NOMO-1 (cell line): ENCODE results near the gene DSE.
A peak's percentile ranks its signal among the peaks of the same experiment; 100 is the strongest.

Source experiments
- DNase-seq, 2 experiments: peaks; one replicate each; lab custom pipeline; 2025; ENCODE audit not compliant: unreplicated experiment in 2 of 2; lab: John Stamatoyannopoulos, UW

The DSE gene

DNA sequence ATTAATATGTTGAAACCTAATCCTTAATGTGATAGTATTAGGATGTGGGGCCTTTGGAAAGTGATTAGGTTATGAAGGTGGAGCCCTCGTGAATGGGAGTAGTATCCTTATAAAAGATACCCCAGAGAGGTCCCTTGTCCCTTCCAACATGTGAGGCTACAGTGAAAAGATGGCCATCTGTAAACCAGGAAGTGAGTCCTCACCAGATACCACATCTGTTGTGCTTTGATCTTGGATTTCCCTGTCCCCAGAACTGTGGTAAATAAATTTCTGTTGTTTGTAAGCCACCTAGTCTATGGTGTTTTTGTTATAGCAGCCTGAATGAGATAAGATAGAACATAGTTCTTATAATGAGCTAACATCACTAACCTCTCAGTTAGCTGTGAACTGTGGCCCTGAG lies 73.8 kb downstream of the DSE start:
- no peak for DNase-seq

DNA sequence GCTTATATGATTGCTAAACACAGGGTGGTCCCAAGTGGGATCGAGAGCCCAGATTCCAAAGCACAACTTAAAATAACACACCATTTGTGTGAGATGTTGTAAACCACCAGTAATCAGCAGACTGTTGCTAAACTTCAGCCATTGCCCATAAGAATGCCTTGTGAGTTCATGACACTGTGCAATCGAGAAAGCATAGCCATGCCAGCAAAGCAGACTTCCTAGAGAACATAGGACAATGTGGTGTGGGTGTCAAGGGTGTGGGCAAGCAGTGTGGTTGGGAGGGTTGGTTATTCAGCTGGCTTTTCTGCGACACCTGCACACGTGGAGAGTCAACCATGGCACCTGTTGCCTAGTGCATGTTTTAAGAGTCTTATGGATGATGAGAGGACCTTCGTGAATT lies 74.4 kb downstream of the DSE start:
- DNase-seq: no peak

DNA sequence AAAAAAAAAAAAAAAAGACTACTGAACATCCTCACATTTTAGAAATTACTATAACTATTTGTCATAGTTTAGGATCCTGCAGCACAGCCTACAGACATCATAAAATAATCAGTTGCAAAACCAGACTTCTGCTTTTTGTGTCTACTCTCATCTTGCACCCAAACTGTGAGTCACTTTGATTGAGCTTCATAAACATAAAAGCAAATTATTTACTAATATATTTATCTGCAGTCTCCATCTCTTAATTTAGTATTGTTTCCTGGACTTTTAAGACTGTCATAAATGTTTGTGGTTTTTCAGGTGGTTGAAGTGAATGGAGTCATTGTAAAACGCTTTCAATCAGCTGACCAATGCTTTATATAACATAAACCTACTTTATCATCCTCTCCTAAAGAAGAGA lies 75.7 kb downstream of the DSE start:
- DNase-seq: peak; percentile 56 to 90

DNA sequence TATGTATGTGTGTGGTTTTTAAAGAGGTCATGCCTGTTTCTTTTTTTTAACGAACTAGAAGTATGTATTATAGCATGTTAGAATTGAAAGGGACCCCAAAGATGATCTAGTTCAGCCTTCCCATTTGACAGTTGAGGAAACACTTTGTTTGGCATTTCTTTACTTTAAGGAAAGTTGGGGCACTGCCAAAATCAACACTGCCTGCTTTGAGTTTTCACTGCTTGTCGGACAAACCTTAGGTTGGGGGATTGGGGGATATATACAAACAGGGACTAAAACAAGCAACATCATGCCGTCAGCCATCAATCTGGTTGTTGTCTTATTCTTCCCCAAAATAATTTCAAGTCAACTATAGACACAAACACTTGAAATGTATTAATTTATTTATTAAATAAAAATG lies 76.3 kb downstream of the DSE start:
- no peak for DNase-seq

DNA sequence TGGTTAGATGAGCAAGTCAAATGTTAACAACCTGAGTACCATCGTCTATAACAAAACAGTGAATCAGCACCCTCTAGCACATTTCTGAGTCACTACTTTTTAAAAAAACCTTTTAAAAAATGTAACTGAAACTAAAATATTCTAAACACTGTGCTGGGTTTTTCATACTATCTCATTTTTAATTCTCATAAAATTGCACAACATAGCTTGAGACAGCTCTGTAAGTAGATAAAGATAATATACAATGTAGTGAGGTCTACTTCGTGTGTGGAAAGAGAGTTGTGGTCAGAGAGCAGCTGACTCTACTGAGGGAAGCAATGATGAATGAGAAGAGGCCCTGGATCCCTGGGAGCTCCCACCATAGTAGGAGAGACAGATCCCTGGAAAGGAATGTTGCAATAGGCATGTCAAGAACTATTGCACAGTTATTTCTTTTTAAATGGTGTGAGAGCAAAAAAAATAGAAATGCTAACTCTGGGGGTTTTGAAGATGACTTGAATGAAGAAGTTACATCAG lies 76.8 kb downstream of the DSE start:
- DNase-seq: peak; percentile 49 to 86

DNA sequence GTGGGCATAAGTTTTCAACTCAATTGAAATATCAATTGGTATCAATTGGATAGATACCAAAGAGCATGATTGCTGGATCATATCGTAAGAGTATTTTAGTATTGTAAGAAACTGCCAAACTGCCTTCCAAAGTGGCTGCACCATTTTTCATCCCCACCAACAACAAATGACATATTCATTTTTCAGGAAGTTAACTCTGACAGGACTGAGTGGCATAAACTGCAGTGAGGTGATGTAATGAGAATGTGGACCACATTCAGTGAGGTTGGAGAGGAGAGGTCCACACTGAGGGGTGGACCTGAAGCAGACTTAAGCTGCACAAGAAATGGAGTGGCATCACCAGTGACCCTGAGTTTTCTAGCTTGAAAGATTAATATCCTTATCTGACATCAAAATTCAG lies 78.8 kb downstream of the DSE start:
- no peak for DNase-seq

DNA sequence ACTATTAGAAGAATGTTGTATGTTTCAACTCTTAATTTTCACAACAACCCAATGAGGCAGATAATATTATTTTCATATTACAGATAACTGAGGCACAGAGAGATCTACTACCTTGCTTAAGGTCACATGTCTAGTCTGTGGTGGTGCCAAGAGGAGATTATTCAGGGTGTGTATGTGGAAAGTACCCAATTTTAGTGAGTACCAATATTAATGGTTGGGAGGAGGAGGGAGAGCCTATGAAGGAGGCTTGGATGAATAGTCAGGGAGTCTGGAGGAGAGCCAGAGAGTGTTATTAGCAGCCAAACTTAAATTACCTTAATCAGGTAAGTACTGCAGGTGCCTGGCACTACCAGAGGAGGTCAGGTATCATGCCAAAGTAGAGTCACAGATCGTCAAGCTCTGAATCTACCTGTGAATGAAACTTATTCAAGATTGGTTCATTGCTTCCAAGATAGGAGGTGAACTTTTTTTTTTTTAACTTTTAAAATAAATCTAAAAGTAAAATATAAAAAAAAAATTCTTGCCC lies 79.5 kb downstream of the DSE start:
- no peak for DNase-seq

DNA sequence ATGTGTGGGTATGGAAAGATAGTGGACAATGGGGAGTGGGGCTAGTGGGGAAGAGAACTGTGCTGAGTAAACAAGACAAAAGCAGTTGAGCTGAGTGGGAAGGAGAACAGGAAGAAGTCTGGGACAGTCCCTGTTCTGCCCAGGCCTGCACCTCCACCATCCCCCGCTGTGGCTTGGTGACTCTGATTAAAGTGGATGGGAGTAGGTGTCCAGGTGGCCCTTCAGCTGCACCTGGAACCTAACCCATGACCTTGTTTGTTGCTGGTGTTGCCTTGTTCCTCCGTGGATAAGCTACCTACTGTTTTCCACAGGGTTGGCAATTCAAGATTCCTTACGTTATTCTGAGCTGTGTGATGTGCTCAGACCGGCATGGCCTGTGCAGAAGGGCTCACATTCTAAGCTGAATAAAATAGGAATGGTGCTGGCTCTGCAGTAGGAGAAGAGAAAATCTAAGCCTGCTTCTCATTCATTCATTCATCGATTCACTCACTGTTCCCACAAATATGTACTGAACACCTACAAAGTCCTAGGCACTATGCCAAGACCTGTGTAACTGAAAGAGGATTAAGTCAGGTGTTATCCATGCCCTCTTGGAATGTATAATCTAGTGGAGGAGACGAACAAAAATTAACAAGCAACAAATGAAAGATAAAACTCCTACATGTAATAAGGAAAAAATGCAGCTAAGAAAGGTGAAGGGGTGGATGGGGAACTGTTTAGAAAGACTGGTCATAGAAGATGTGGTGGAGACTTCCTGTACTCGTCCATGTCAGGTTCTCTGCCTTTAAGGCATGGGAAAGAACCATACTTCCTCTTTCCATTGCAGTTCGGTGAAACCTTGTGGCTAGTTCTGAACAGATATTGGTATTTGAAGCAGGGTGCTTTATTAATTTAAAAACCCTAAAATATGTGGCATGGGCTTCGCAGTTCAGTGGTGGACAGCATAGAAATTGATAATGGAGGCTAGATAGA lies 80.3 kb downstream of the DSE start:
- peak; percentile 43 to 91 for DNase-seq

DNA sequence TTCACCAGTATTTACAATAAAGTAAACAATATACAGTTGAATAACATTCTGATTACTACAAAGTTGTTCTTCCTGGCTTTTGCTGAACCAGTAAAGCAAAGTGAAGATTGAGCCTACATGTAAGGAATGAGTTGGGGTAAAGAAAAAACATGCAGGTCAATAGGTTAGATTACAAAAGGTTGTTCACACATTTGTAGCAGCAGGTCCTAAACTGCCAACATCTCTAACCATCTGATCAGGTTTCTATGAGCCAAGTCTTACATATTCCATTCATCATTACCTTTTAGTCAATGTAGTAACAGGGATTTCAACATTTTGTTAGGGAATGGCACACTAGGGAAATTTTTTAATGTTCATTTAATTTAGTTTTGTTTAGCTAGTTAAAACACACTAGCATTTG lies 81.2 kb downstream of the DSE start:
- DNase-seq: no peak

DNA sequence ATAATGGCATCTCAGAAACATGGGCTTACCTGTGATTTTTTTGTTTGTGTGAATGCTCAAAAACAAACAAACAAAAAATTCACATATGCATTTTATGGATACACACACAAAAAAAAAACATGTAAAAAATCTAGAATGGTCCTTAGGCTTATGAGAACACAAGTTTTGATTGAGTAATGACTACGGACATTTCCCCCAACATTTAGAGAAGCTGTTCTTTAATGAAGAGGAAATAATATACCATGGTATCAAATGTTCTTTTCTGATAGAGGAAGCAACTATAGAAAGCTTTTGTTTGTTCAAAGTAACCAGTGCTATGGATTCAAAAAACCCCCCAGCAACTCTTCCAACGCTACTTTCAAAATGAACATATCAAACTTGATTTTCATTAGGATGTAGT lies 81.8 kb downstream of the DSE start:
- no peak for DNase-seq

DNA sequence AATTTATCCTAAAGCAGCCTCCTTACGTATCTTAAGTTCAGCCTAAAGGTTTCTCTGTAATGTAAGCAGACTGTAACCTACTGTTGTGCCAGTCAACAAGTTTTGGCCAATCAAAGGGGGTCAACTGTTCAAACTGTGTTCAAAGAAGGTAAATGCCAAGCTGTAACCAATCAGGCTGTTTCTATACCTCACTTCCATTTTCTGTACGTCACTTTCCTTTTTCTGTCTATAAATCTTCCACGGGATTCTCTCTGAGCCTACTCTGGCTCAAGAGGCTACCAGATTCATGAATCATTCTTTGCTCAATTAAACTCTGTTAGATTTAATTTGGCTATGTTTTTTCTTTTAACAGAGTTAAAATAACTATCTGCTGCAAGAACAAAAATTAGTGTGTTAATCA lies 85.4 kb downstream of the DSE start:
- no peak for DNase-seq

DNA sequence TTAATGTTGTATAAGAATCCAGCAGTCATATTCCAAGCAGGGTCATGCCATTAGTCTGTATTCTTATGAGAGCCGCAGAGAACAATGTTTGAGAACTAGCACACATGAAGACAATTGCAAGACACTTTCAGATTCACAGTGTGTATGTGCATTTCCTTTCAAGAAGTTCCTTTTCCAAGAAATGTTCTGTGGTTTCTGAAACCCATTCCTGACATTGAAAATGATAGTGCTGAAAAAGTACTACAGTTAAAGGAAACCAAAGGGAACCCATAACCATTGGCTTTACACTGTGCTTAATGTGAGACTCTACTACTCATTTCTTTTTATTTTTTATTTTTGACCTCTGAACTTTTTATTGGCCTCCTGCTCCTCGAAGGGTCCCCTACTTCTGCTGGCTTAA lies 86.2 kb downstream of the DSE start:
- no peak for DNase-seq

DNA sequence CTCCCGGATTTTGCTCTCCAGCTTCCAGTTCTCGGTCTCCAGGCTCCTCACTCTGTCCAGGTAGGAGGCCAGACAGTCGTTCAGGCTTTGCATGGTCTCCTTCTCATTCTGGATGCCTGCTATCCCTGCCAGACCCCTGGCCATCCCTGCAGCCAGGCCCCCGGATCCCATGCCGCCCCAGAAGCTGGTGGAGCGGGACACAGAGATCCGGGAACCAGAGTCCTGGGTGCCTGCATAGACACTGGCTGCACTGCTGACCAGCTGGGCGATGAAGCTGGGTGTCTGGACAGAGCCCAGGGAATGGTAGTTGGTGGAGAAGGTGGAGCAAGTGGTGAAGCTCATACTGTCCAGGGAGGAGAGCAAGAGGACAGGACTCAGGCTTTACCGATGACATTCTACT lies 87.5 kb downstream of the DSE start:
- no peak for DNase-seq

DNA sequence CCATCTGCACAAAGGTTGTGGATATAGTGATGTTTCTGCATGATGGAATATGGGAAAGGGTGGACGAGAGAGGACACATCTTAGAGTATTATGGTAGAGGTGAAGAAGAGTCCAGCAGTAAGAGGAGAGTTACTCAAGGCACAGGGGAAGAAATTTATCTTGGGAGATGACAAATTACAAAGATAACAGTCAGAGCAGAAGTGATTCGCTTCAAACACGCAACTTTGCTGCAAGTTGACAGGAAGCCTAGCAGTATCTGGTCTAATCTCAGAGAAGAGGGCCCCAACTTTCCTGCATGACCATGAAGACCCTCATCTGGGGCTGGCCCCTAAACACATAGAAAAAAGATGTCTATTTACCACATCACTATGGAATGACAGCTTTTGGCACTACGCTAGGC lies 89.2 kb downstream of the DSE start:
- no peak for DNase-seq

DNA sequence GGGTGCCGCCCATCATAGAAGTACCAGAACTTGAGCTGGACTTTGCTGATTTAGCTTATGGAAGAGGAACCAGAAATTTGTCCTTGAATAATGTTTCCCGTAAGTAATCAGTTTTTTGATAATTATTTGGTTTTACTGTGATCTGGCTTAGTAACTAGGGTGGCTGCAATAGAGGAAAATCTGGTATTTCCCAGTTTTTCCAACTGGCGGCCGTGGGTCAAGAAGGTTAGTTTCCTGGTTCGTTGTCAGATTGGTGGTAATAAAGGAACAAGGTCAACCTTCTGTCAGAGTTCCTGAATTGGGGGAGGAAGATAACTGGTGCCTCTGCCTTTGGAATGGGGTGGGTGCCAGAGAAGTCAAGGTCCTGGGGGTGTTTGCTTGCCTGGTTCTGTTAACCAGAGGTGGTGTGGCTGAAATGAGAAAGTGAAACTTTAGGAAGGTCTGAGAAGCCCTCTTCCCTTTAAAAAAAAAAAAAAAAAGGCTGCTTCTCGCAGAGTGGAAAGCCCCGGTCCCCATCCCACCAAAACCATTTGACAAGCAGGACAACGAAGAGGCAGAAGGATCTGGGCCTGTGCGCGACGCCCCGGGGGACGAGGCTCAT lies 90.7 kb downstream of the DSE start, which contains the start of gene CALHM6:
Gene CALHM6, plus strand, starts transcription at position 45 of the 601 bp plus-strand sequence. Its CDS starts 555 bp downstream, at position 600.
- DNase-seq: no peak

DNA sequence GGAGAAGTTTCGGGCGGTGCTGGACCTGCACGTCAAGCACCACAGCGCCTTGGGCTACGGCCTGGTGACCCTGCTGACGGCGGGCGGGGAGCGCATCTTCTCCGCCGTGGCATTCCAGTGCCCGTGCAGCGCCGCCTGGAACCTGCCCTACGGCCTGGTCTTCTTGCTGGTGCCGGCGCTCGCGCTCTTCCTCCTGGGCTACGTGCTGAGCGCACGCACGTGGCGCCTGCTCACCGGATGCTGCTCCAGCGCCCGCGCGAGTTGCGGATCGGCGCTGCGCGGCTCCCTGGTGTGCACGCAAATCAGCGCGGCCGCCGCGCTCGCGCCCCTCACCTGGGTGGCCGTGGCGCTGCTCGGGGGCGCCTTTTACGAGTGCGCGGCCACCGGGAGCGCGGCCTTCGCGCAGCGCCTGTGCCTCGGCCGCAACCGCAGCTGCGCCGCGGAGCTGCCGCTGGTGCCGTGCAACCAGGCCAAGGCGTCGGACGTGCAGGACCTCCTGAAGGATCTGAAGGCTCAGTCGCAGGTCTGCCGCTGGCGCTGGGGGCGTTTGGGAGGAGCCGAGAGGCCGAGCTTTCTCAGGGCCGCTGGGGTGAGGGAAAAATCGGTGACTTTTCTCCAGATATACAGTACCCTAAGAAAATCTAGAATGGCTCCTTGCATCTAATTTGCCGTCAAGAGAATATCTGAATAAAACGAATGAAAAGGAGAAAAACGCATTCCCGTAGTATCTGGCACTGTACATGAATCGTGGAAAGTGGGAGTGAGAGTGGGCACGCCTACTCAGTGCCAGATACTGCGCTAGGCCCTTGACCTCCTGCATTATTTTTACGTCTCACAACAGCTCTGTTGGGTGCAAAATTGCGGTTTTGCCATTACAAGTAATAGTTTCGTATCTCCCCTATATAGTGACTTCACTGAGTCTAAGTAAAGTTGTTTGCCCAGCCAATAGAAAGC lies 91.5 kb downstream of the DSE start:
- peak; percentile 45 to 63 for DNase-seq

DNA sequence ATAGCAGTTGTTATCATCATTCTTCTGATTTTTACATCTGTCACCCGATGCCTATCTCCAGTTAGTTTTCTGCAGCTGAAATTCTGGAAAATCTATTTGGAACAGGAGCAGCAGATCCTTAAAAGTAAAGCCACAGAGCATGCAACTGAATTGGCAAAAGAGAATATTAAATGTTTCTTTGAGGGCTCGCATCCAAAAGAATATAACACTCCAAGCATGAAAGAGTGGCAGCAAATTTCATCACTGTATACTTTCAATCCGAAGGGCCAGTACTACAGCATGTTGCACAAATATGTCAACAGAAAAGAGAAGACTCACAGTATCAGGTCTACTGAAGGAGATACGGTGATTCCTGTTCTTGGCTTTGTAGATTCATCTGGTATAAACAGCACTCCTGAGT lies 92.6 kb downstream of the DSE start:
- DNase-seq: no peak

DNA sequence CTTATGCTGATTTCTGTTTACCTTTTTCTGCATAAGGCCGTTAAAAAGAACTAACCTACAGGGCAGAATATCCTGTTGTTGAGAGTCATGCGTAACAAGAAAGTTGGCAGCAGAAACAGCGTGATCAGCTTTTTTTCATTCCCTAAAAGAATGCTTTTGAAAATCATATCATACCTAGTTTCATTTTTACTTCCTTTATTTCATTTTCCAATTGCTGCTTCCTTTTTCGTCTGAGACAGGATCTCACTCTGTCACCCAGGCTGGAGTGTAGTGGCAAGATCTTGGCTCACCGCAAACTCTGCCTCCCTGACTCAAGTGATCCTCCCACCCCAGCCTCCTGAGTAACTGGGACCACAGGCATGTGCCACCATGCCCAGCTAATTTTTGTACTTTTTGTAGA lies 94.5 kb downstream of the DSE start:
- peak; percentile 48 to 83 for DNase-seq

DNA sequence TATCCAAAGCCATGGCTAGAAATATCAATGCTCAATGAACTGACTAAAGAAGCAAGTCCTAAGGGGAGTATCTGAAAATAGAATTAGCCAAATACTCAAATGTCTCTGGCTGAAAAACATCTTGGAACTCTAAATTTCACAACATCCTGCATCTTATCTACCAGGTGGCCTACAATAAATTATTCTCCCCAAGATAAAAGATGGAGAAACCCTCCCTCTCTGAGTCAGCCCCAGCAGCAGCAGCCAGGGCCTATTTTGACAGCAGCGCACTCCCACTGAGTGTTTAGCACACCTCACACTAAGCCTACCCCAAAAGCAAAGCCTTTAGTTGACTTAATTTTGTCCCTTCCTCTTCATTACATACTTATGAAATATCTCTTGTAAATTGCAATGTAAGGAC lies 96.3 kb downstream of the DSE start:
- DNase-seq: no peak

DNA sequence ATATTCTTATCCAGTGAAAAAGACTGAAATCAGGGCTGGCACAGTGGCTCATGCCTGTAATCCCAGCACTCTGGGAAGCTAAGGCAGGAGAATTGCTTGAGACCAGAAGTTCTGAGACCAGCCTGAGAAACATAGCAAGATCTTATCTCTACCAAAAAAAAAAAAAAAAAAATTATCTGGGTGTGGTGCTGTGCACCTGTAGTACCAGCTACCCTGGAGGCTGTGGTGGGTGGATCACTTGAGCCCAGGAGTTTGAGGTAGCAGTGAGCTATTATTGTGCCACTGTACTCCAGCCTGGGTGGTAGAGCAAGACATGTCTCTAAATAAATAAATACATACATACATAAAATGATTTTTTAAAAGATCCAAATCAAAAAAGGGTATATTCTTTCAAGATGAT lies 96.8 kb downstream of the DSE start:
- no peak for DNase-seq

DNA sequence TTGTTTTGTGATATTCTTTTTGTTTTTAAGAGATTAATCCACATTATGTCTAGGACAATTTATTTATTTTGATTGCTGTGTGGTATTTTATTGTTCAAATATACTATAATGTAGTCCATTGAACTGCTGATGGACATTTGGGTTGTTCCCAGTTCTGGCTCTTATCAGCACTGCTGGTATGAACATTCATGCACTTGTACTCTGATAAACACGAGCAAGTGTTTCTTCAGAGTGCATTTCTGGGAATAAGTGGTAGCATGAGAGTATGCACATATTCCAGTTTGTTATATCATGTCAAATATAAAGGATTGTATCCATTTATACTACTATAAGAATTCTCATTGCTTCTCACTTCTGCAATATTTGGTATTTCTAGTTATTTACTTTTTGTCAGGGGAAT lies 97.5 kb downstream of the DSE start:
- no peak for DNase-seq
